H9 (cell line): Measurements from ENCODE around the gene FAM200C. TPM values are rescaled to one million over a fixed set of nuclear protein-coding genes. Genes with fewer than 3 reads are reported as not detected.
A peak's percentile ranks its signal among the peaks of the same experiment; 100 is the strongest.

Experiments used
- DNase-seq: peaks from one replicate; pipeline ENCODE4 v3.0.0-alpha.2; 2017
- H2AFZ ChIP-seq: one replicate; pipeline ENCODE4 v1.6.1; 2013; ENCODE audit warnings: mild to moderate bottlenecking, low read length, control low read depth, moderate library complexity
- H2AK5ac ChIP-seq: 2 replicates; pipeline ENCODE4 v1.6.1; 2013; ENCODE audit warnings: low read length, control low read depth, mixed read lengths; ENCODE audit not compliant: insufficient read length
- H2BK120ac ChIP-seq: one replicate; pipeline ENCODE4 v1.6.1; 2013; ENCODE audit warnings: low read depth, mild to moderate bottlenecking, low read length, control low read depth, inconsistent platforms; ENCODE audit not compliant: poor library complexity, severe bottlenecking
- H2BK12ac ChIP-seq: 2 replicates; pipeline ENCODE4 v1.6.1; 2013; ENCODE audit warnings: low read length, control low read depth, mixed read lengths, low read depth; ENCODE audit not compliant: insufficient read length
- H2BK15ac ChIP-seq: 2 replicates; pipeline ENCODE4 v1.6.1; 2013; ENCODE audit warnings: low read depth, low read length, control low read depth
- H2BK20ac ChIP-seq: one replicate; pipeline ENCODE4 v1.6.1; 2013; ENCODE audit warnings: low read depth, mild to moderate bottlenecking, low read length, control low read depth, inconsistent platforms; ENCODE audit not compliant: poor library complexity, severe bottlenecking
- H2BK5ac ChIP-seq: 2 replicates; pipeline ENCODE4 v1.6.1; 2013; ENCODE audit warnings: low read length, control low read depth, mixed read lengths; ENCODE audit not compliant: insufficient read length
- H3K14ac ChIP-seq: 2 replicates; pipeline ENCODE4 v1.6.1; 2013; ENCODE audit warnings: low read length, control low read depth; ENCODE audit not compliant: insufficient read depth
- H3K18ac ChIP-seq: 2 replicates; pipeline ENCODE4 v1.6.1; 2013; ENCODE audit warnings: low read depth, mild to moderate bottlenecking, mixed read lengths, low read length, control low read depth; ENCODE audit not compliant: insufficient read length
- H3K23ac ChIP-seq: 2 replicates; pipeline ENCODE4 v1.6.1; 2013; ENCODE audit warnings: low read length, control low read depth, mixed read lengths, low read depth; ENCODE audit not compliant: insufficient read length
- H3K23me2 ChIP-seq: 2 replicates; pipeline ENCODE4 v1.6.1; 2013; ENCODE audit warnings: low read depth, mild to moderate bottlenecking, mixed read lengths, low read length, control low read depth; ENCODE audit not compliant: insufficient read length, poor library complexity, severe bottlenecking
- H3K27ac ChIP-seq: 2 replicates; pipeline ENCODE4 v1.5.1; 2013; ENCODE audit warnings: low read length, control low read depth, mixed read lengths, low read depth; ENCODE audit not compliant: insufficient read length
- H3K27me3 ChIP-seq: 2 replicates; pipeline ENCODE4 v1.6.1; 2013; ENCODE audit warnings: low read length, control low read depth, inconsistent platforms; ENCODE audit not compliant: insufficient read depth
- H3K4ac ChIP-seq: 2 replicates; pipeline ENCODE4 v1.6.1; 2013; ENCODE audit warnings: low read depth, mild to moderate bottlenecking, control low read depth, inconsistent platforms, low read length, moderate library complexity
- H3K4me1 ChIP-seq: 2 replicates; pipeline ENCODE4 v1.6.1; 2013; ENCODE audit warnings: low read length, control low read depth, inconsistent platforms; ENCODE audit not compliant: insufficient read depth
- H3K4me2 ChIP-seq: 2 replicates; pipeline ENCODE4 v1.6.1; 2013; ENCODE audit warnings: low read length, control low read depth, mixed read lengths; ENCODE audit not compliant: insufficient read length, insufficient read depth
- H3K56ac ChIP-seq: 2 replicates; pipeline ENCODE4 v1.6.1; 2013; ENCODE audit warnings: low read depth, mild to moderate bottlenecking, mixed read lengths, low read length, control low read depth; ENCODE audit not compliant: insufficient read length
- H3K79me1 ChIP-seq: 2 replicates; pipeline ENCODE4 v1.6.1; 2013; ENCODE audit warnings: low read depth, mild to moderate bottlenecking, moderate library complexity, low read length, control low read depth, inconsistent platforms; ENCODE audit not compliant: insufficient read depth, poor library complexity, severe bottlenecking
- H3K79me2 ChIP-seq: 2 replicates; pipeline ENCODE4 v1.6.1; 2013; ENCODE audit warnings: low read length, control low read depth, inconsistent platforms; ENCODE audit not compliant: insufficient read depth
- H3K9ac ChIP-seq: 2 replicates; pipeline ENCODE4 v1.6.1; 2013; ENCODE audit warnings: low read length, control low read depth, mixed read lengths; ENCODE audit not compliant: insufficient read length; ENCODE audit errors: extremely low read depth
- H3K9me3 ChIP-seq: one replicate; pipeline ENCODE4 v1.6.1; 2013; ENCODE audit warnings: low read depth, low read length, inconsistent platforms; ENCODE audit not compliant: control insufficient read depth
- H3T11ph ChIP-seq: one replicate; pipeline ENCODE4 v1.6.1; 2013; ENCODE audit warnings: mild to moderate bottlenecking, low read length, control low read depth, inconsistent platforms
- H4K20me1 ChIP-seq: one replicate; pipeline ENCODE4 v1.6.1; 2013; ENCODE audit not compliant: control insufficient read depth, insufficient read length, insufficient read depth
- H4K5ac ChIP-seq: 2 replicates; pipeline ENCODE4 v1.6.1; 2013; ENCODE audit warnings: low read depth, mild to moderate bottlenecking, mixed read lengths, low read length, control low read depth; ENCODE audit not compliant: insufficient read length
- H4K8ac ChIP-seq: replicated peaks from 2 replicates; pipeline ENCODE4 v1.6.1; 2013; ENCODE audit warnings: low read length, control low read depth, mixed read lengths, low read depth; ENCODE audit not compliant: insufficient read length
- H4K91ac ChIP-seq: 2 replicates; pipeline ENCODE4 v1.6.1; 2013; ENCODE audit warnings: low read depth, mild to moderate bottlenecking, moderate library complexity, mixed read lengths, low read length, control low read depth; ENCODE audit not compliant: insufficient read length
- H3K27ac Mint-ChIP-seq, 3 experiments: 2 replicates in 2 of 3; 3 replicates in 1 of 3; pipeline ENCODE4 v1.8.0; 2020 to 2021; ENCODE audit warnings: mixed read lengths in 3 of 3, mild to moderate bottlenecking in 1 of 3, moderate library complexity in 1 of 3
- H3K27me3 Mint-ChIP-seq: 2 replicates; pipeline ENCODE4 v1.8.0; 2021; ENCODE audit warnings: low read depth, mild to moderate bottlenecking, moderate library complexity, mixed read lengths
- H3K36me3 Mint-ChIP-seq, 3 experiments: 2 replicates in 2 of 3; 3 replicates in 1 of 3; pipeline ENCODE4 v1.8.0; 2020 to 2021; ENCODE audit warnings: low read depth in 3 of 3, mixed read lengths in 3 of 3; ENCODE audit not compliant: insufficient read depth in 1 of 3
- H3K4me1 Mint-ChIP-seq, 2 experiments: 2 replicates each; pipeline ENCODE4 v1.8.0; 2020; ENCODE audit warnings: mixed read lengths in 2 of 2
- H3K4me3 Mint-ChIP-seq, 2 experiments: 2 replicates in 1 of 2; 3 replicates in 1 of 2; pipeline ENCODE4 v1.8.0; 2020 to 2021; ENCODE audit warnings: mild to moderate bottlenecking in 2 of 2, mixed read lengths in 2 of 2, moderate library complexity in 1 of 2
- H3K9me3 Mint-ChIP-seq, 2 experiments: 2 replicates in 1 of 2; 3 replicates in 1 of 2; pipeline ENCODE4 v1.8.0; 2020; ENCODE audit warnings: mild to moderate bottlenecking in 2 of 2, mixed read lengths in 2 of 2, moderate library complexity in 1 of 2
- CTCF ChIP-seq: fragments of 200-600 bp; sonication (generic); conservative IDR thresholded peaks from 3 replicates; pipeline ENCODE4 v1.8.0; 2021; ENCODE audit warnings: antibody characterized with exemption, mild to moderate bottlenecking
- WGBS: extraction: QIAGEN DNeasy Blood & Tissue Kit; methylation state at CpG from one replicate; pipeline ENCODE4 v1.1.7; 2013; ENCODE audit warnings: missing lambda C conversion rate, low lambda C conversion rate, mixed read lengths; ENCODE audit not compliant: insufficient read length; ENCODE audit errors: extremely low coverage; 5-methylcytosine and 5-hydroxymethylcytosine counted together
- total RNA-seq: library from RNA; stranded (reverse); gene quantifications from 2 replicates; pipeline ENCODE4 v1.2.1, GENCODE V29; 2021

FAM200C gene
- total RNA-seq, 1 experiment from 2014 or later: 4.3 TPM

GRCh38 chr5:160434022-160434531 is 34.2 kb upstream of the FAM200C start:
- H4K8ac ChIP-seq: no peak overlapping the region
- H3K27ac ChIP-seq: no peak overlapping the region
- Mint-ChIP-seq H3K4me3 (no peak overlapping the region), H3K27ac (no peak overlapping the region), H3K27me3 (peaks cover 1% of the 10 kb centered on the region; the same call in 1 of the 2 replicates), H3K9me3 (no peaks in the 10 kb centered on the region), H3K36me3 (peaks cover 1 to 7% (median 7%) of the 10 kb centered on the region in 3 experiments; a peak in 5 of 7 replicates), H3K4me1 (peaks cover 6 to 10% of the 10 kb centered on the region in 2 experiments)
- H2BK12ac ChIP-seq: no peak overlapping the region
- no peak overlapping the region for H3K4me2 ChIP-seq
- H3K79me2 ChIP-seq: no peaks in the 10 kb centered on the region
- no peak overlapping the region for H2BK15ac ChIP-seq
- no peak overlapping the region for H3K23ac ChIP-seq
- H4K5ac ChIP-seq: no peak overlapping the region
- no peak overlapping the region for H3T11ph ChIP-seq
- H3K9ac ChIP-seq: no peak overlapping the region
- no peak for TF ChIP-seq CTCF
- no peaks in the 10 kb centered on the region for H3K79me1 ChIP-seq
- no peak overlapping the region for H4K91ac ChIP-seq
- H2AK5ac ChIP-seq: no peak overlapping the region
- no peak overlapping the region for H2BK5ac ChIP-seq
- peak; percentile 61 for DNase-seq
- no peaks in the 10 kb centered on the region for H3K4me1 ChIP-seq
- H3K56ac ChIP-seq: no peak overlapping the region
- no peak overlapping the region for H3K18ac ChIP-seq
- no peaks in the 10 kb centered on the region for H3K9me3 ChIP-seq
- no peaks in the 10 kb centered on the region for H4K20me1 ChIP-seq
- H3K4ac ChIP-seq: no peak overlapping the region
- no peak overlapping the region for H2BK20ac ChIP-seq
- no peak overlapping the region for H2AFZ ChIP-seq
- H3K27me3 ChIP-seq: no peaks in the 10 kb centered on the region
- no CpG with 5 or more reads among the region's 9 CpGs for WGBS
- no peak overlapping the region for H2BK120ac ChIP-seq
- H3K23me2 ChIP-seq: no peaks in the 10 kb centered on the region
- no peak overlapping the region for H3K14ac ChIP-seq
